ENCODE results near the gene SORCS2.

- TF ChIP-seq CTCF (IDR thresholded peaks at IDR 0.05; ENCODE audit: low read depth, low read length), result no peak
- TF ChIP-seq EZH2phosphoT487 (IDR thresholded peaks at IDR 0.05; ENCODE audit: low read depth), result no peak
Observed at GRCh38 chr4:7309636-7310390, 117.5 kb downstream of the SORCS2 start.
